HG03565 (cell line): ENCODE results near the gene ABL2.

Experiments used
- ATAC-seq: cut with Tn5 transposase; IDR thresholded peaks from one replicate; pipeline ENCODE4 v1.9.1; 2021; ENCODE audit warnings: mild to moderate bottlenecking, moderate library complexity; ENCODE audit not compliant: unreplicated experiment

Gene ABL2

DNA sequence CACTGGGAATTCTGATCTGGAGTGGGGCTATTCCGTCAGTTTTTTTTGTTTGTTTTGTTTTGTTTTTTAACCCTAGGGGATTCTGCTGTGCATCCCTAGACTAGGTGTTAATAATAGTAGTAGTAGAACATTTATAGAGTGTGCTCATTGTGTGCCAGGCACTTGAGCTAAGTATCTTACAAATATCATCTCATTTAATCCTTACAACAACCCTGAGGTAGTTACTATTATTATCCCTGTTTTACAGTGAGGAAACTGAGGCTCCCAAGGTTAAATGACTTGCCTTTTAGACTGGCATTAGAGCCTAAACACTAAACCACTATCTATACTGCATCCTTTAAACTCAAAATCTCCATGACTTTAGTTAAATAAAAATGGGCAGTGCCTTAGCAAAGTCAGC is 125.5 kb downstream of the ABL2 start:
- no peak for ATAC-seq

DNA sequence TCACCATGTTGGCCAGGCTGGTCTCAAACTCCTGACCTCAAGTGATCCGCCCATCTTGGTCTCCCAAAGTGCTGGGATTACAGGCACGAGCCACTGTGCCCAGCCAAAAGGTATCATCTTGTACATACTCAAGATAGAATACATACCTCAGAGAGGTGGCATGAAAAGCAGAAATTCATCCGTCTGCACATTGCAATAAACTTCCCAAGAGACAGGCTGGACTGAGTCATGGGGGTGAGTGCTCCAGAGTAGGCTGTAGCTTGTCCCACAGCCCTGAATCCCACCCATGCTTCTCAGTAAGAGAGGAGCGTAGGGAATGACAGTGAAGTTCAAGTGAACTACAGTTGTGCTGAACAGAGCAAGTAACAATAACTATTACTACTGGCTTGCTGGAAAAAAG is 127.9 kb downstream of the ABL2 start:
- no peak for ATAC-seq

DNA sequence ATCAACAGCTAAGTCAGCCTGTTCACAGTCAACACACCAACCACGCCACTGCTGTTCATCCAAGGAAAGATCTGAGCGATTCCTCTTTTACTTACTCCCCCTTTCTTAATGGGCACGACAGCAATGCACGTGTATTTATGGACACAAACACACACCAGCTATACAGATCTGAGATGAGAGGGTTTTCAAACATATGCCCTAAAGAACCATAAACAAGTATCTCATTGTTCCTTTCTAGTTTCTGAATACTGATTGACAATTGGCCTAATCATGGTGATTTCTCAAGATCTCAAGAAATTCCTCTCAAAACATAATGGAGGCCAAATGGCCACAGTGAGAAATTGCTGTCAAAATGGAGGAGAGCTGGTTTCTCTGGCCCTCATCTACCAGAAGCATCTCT is 129.6 kb downstream of the ABL2 start:
- no peak for ATAC-seq

DNA sequence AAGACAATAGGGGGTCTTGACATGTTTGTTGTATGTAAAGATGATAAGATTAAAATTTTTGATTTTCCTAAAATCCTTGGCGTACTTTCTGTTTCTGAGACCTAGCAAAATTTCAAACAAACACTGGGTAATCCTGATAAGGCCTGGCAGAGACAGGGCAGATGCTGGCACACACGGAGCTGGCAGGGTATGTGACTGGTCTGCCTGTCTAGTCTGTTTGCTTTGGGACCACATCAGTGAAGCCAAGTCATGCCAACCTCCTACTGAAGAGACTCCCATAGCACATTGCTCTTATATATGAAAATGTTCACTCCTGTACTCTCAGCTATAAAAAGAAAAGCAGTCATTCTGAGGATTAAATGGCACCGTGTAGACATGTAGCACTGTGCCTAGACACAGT is 133.6 kb downstream of the ABL2 start:
- ATAC-seq, result no peak

DNA sequence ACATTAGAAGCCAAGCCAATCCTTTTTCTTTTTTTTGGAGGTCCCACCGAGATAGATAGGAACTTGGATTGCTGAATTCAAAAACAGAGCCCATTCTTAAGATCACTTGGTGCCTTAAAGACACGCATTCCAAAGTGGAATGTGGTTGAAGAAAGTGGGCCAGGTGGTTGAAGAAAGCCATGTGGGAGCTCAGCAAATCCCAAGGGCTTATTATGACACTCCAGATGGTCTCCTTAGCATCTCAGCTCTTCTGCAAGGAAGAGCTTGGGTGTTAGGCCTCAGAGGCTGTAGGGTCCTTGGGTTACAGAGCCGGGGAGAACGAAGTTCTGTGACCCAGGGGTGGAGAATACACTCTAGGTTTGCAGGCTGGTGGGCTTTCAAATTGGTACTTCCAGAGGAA is 134.1 kb downstream of the ABL2 start:
- no peak for ATAC-seq

DNA sequence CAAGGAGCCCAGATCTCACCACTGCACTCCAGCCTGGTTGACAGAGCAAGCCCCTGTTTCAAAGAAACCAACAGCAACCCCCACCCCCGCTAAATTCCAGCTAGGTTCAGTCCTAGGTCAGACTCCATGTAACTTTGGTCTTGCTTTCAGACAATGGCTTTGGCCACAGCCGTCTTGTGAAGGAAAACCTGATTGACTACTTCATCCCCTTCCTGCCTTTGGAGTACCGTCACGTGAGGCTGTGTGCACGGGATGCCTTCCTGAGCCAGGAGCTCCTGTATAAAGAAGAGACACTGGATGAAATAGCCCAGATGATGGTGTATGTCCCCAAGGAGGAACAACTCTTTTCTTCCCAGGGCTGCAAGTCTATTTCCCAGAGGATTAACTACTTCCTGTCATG is 134.7 kb downstream of the ABL2 start:
- no peak for ATAC-seq

DNA sequence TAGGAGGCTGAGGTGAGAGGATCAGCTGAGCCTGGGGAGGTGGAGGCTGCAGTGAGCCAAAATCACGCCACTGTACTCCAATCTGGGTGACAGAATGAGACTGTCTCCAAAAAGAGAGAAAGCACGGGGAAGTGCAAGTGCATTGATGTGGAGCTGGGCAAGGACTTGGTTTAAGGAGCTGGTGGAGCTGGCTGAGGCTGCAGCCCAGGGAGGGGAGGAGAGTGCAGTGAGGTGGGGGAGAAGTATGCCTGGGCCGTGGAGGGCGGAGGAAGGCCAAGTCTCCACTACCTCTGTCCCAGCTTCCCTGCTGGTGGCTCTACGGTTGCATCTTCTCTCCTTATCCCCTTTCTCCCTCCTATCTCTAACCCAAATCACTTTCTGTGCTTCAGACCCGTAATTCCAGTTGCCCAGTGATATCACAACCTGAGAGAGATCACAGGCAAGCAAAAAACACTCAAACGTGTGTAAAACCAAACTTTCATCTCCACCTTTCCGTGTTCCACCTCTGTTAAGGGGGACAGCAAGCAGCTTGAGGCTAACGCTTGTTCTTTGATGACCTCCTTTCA is 136.5 kb downstream of the ABL2 start:
- ATAC-seq, result no peak

DNA sequence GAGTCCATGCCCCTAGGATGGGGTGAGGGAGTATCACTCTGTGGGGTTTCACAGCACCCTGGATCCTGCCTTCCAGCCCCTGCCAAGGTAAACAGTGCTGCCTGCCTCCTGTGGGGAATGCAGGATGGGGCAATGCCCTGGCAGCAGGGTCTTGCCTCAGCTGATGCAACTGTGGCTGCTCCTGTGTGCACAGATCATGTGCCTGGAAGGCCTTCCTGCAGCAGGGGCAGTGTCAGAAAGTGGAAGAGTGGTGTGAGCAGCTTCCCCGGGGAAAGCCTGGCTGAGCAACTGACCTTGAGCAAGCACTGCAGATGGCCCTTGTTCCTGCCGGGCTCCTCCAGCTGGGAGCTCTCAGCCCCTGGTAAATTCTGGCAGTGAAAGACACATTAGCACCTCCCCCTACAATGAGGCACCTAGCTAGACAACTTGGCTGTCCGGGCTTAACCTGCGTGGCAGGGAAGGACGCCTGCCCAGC is 137.7 kb downstream of the ABL2 start:
- no peak for ATAC-seq

DNA sequence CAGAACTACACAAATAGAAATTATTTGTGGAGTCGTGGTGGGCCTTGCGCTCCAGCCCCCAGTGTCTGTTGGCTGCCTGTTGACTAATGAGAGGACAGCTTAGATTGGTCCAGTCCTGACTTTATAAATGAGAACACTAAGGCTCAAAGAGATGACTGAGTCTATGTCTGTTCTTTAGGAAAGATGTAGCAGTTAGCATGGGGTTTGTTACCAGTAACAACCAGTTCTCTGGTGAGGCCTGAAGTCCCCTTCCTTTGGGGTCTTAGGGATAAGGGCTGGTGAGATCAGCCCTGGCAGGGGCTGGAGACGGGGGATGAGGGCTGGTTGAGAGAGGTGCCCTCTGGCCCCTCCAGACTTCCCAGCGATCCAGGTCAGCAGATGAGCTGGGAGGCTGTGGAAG is 138.6 kb downstream of the ABL2 start:
- no peak for ATAC-seq

DNA sequence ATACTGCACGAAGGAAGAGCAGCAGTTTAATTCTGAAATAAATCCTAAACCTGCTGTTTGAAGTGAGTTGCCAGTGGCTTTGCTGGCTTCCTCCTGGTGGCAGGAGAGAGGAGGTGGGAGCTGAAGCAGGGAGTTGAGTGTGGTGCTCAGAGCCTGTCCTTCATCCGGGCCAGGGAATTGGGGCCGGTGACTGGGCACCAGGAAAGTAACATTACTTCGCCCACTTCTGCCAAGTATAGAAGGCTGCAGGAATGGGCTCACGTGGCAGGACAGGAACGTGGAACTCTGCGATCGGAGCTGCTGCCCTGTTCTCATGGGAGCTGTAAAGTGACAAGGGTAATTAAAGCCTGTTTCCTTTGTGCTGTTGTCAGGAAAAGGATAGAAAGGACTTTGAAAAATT is 139.0 kb downstream of the ABL2 start:
- no peak for ATAC-seq

DNA sequence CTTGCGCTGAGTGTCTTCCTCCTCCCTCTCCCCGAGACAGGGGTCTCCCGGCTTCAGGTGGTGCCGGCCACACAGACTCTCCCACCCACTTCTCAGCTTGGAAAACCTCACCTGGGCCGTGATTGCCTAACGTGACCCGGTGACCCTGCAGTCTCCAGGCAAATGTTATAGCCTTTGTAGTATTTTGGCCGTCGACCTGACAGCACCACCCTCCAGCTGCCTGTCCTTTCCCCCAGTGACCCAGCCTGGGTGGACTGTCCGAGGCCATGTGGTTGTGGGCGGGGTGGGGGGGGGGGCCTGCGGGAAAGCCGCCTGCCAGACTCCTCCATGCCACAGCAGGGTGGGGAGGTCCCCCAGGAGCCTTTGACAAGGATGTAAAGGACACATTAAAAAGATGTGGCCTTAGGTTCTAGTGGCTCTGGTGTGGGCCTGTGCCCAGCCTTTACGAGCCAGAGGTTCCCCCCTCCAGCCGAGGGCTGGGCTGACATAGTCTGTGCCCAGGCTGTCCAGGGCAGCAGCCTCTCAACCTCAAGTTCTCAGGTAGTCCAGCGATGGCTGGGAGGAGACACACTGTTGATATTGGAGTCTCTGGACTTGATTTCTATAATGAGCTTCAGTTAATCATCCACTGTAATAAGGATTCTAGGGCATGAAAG is 139.5 kb downstream of the ABL2 start:
- ATAC-seq, result no peak

DNA sequence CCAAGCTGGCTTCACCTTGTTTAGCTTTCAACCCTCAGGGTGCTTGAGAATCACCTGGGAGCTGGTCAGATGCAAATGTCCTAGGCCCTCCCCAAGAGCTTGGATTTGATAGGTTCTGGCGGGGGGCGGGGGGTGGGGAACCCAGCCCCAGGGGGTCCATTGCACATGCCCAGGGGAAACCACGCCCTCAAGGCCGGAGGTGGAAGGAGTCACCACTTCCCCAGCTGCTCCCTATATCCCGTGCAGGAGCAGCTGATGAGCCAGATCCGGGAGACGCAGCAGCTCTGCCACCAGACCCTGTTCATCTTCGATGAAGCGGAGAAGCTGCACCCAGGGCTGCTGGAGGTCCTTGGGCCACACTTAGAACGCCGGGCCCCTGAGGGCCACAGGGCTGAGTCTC is 141.8 kb downstream of the ABL2 start:
- ATAC-seq, result no peak

DNA sequence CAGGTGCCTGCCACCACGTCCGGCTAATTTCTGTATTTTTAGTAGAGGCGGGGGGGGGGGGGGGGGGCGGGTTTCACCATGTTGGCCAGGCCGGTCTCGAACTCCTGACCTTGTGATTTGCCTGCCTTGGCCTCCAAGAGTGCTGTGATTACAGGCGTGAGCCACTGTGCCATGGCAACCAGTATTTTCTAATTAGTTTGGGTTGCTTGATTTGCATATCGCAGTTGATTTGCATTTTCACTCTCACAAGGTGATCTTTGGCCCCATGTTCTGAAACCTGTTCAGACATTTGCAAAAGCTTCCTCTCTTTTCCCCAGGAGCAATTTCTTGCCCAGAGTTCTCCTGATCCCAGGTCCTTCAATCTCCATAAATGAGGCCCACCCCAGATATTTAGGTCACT is 145.9 kb downstream of the ABL2 start:
- ATAC-seq, result no peak

DNA sequence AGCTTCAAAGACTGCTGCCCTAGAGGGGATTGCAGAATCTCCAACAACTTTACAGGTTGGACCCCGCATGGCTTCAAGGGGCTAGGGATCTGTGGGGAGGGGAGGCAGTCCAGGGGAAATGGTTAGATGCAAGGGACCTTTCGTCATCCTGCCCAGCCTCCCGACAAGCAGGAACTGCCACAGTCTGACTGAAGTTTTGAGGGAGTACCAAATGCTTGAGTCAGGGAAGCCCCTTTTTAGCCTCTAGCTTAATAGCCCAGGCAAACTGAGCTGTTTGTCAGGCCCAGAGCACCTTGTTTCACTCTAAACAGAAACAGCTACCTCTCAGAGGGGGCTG is 146.5 kb downstream of the ABL2 start:
- ATAC-seq, result no peak

DNA sequence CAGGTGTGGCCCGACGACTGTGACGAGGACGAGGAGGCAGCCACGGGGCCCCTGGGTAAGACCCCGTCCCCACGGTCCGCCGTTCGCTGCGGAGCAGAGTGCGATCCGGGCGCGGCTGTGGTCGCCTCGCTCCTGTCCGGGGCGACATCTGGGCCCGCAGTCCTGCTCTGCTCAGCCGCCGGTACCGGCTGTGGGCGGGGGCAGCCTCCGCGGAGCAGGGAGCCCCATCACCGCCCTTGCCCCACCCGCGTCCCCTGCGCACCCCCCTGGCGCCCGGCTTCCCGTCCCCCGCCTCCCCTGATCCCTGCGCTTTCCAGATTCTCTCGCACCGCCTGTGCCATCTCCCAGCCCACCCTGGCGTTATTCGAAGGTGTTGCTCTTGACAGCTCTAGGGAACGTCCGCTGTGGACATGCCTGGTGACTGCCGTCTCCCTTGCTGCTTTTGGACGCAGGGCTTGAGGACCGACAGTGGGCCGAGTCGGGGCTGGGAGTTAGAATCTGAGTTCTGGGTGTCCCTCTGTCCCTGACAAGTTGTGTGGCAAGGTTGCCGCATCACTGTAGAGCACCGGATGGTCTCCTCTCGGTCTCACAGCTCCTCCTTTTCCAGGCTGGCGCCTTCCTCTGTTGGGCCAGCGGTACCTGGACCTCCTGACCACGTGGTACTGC is 147.0 kb downstream of the ABL2 start:
- no peak for ATAC-seq

DNA sequence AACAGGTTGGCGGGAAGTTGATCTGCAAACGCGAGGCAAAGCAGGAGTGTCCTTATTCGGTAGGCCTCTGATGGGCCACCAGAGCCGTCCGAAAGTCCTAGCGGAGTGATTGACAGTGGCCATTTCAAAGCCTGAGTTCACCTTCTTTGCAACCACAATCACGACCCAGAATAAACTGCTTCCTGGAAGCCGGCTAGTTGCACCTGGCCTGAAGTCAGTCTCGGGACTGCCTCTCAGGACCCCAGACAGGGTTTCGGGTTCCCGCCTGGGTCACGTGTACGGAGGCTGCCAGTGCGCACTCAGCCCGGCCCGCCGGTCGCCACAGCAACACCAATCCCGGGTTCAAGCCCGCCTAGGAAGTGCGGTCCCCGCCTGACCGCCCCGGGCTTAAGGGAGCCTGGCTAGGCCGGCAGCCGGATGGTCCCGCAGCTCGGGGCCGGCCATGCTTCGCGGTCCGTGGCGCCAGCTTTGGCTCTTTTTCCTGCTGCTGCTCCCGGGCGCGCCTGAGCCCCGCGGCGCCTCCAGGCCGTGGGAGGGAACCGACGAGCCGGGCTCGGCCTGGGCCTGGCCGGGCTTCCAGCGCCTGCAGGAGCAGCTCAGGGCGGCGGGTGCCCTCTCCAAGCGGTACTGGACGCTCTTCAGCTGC is 147.7 kb downstream of the ABL2 start, which contains the start of gene TOR3A:
TSS of gene TOR3A (plus strand) at position 384 of the 646 bp plus-strand sequence. CDS start at position 443, 59 bp downstream.
- peak; percentile 86 for ATAC-seq

DNA sequence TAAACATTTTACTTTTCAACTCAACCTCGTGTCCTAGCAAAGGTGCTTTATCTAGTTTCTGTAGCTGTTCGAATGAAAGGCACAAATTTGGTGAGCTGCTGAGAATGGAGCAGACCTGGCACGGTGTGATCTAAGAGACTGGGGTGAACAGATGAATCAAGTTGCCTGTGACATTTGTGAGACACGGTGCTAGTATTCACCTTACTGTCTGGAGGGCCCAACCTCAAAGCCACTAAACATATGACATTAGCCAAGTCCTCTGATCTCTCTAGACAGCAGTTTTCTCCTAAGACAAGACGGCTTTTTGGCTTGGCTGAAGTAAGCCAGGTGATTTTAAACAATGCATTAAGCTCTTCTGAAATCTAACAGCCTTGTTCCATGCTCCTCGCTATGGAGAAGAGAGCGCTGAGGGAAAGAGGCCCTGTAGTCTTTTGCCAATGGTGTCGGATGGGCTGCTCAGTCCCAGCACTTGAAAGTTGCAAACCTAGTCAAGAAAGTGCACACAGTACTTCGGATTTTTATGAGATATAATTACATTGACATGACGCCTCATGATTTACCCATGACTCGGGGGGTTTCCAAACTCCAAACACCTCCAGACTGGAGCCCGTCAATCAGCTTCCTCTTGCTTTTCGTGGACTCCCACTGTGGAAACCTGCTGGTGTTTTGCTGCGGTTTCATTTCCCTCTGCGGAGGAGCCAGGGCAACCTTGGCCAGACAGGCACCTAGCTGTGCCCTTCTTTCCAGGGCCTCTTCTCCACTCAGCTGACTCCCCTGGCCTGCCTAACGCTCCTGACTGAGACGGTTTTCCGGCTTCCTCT is 148.4 kb downstream of the ABL2 start:
- peak; percentile 2 for ATAC-seq

DNA sequence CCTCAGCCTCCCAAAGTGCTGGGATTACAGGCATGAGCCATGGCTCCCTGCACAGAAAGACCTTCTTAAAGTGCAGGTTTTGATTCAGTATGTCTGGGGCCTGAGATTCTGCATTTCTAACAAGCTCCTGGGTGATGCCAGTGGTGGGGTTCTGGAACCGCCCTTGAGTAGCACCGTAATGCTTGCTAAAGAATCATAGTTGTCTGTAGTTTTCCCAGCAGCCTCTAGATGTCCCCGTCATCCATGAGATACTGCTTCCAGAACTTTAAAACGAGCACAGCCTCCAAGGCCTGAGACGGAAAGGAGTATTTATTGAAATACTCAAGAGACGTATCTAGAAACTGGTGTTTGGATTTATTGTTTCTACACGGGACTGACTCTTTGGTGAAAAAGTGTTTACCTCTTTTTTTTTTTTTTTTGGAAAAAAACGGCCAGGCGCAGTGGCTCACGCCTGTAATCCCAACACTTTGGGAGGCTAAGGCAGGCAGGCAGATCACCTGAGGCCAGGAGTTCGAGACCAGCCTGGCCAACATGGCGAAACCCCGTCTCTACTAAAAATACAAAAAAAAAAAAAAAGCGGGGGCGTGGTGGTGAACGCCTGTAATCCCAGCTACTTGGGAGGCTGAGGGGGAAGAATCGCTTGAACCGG is 150.2 kb downstream of the ABL2 start:
- peak; percentile 18 for ATAC-seq

DNA sequence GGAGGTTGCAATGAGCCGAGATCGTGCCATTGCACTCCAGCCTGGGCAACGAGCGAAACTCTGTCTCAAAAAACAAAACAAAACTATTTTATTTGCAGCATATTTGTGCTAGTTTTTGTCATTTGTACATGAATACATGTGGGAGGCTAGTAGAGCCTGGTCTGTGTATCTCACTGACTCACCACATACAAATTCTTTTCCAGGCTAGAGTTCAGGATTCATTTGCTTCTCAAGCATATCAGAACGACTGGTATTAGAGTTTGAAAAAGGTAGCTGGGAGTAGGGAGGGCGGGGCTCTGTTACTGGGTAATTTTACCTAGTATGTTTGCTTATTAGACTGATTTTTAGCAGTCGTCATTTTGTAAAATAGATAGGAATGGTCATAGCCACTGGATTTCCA is 152.1 kb downstream of the ABL2 start:
- ATAC-seq, result no peak

DNA sequence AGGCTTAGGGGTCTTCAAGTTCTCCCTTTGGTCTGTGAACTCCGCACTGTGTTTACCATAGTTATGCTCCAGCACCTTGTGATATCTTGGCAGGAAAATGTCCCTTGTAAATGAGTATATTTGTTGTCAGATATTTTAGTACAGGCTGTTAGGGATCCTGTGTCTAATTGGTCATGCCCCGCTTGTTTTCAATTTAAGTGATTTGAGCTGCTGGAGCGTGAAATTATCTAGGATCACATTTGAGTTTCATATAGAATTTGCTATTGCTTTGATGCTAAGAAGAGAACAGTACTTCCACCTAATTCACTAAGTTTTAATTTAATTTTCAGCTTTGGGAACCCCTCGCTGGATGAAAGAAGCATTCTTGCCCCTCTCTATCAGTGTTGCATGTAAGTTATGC is 163.0 kb downstream of the ABL2 start:
- no peak for ATAC-seq
